Ishikawa (cell line): ENCODE data around the gene SF3B6.

Experiments
- CEBPB ChIP-seq: IDR thresholded peaks from 2 replicates; pipeline ENCODE4 v1.6.1; 2012
- CREB1 ChIP-seq: IDR thresholded peaks from 2 replicates; pipeline ENCODE4 v1.6.1; 2012; ENCODE audit warnings: low read depth
- EGR1 ChIP-seq: IDR thresholded peaks from 2 replicates; pipeline ENCODE4 v1.6.1; 2012
- EP300 ChIP-seq: IDR thresholded peaks from 2 replicates; pipeline ENCODE4 v1.6.1; 2012; ENCODE audit warnings: borderline replicate concordance
- FOXM1 ChIP-seq: IDR thresholded peaks from 2 replicates; pipeline ENCODE4 v1.6.1; 2012; ENCODE audit warnings: low read depth, borderline replicate concordance
- MAX ChIP-seq: IDR thresholded peaks from 2 replicates; pipeline ENCODE4 v1.6.1; 2012
- NFIC ChIP-seq: IDR thresholded peaks from 2 replicates; pipeline ENCODE4 v1.6.1; 2012
- RAD21 ChIP-seq: IDR thresholded peaks from 2 replicates; pipeline ENCODE4 v1.6.1; 2012; ENCODE audit warnings: low read depth
- TAF1 ChIP-seq: IDR thresholded peaks from 2 replicates; pipeline ENCODE4 v1.6.1; 2012; ENCODE audit warnings: low read depth, mild to moderate bottlenecking
- TCF12 ChIP-seq: IDR thresholded peaks from 2 replicates; pipeline ENCODE4 v1.6.1; 2012; ENCODE audit warnings: low read depth
- TEAD4 ChIP-seq: IDR thresholded peaks from 2 replicates; pipeline ENCODE4 v1.6.1; 2012
- YY1 ChIP-seq: IDR thresholded peaks from 2 replicates; pipeline ENCODE4 v1.6.1; 2012; ENCODE audit warnings: low read depth
- ZBTB7A ChIP-seq: IDR thresholded peaks from 2 replicates; pipeline ENCODE4 v1.6.1; 2012; ENCODE audit warnings: low read depth
- TF ChIP-seq, protein P1 (sequence below): IDR thresholded peaks from 2 replicates; pipeline ENCODE4 v1.6.1; 2012; ENCODE audit warnings: low read depth, mild to moderate bottlenecking
- TF ChIP-seq, protein P2 (sequence below): IDR thresholded peaks from 2 replicates; pipeline ENCODE4 v1.6.1; 2012

Gene SF3B6

DNA sequence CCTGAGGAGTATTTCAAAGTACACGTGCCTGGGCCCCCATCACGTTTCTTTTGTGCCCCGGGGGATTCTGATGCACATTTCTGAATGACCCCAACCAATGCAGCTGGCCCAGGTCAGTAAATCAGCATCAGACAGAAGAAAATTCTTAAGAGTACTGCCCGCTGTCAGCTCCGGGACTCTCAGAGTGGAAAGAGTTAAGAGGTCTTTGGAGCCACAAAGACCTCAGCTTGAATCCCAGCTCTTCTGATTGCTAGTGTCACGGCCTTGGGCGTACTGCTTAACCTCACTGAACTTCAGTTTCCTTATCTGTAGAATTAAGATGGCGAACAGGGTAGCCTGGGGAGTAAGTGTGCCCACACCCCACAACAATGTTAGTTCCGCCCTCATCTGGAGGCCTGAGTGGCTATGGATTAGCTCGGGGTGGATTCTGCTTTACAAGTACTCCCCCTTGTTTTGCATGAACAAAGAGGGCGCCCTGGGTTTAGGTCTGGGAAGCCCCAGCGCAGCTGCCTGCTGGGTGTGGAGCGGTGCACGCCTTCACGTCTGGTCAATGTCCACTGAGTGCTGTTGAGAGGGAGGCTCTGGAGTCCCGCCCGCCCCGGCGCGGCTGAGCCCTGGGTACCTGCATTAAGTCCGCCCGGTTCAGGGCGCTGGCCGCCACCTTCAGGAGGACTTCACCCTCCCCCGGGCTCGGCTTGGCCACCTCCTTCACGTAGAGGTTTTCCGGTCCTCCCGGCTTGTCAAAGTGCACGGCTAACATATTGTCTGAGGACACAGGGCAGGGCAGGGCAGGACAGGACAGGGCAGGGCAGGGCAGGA, 7.7 kb upstream of the SF3B6 start:
- TF ChIP-seq, protein P1, sequence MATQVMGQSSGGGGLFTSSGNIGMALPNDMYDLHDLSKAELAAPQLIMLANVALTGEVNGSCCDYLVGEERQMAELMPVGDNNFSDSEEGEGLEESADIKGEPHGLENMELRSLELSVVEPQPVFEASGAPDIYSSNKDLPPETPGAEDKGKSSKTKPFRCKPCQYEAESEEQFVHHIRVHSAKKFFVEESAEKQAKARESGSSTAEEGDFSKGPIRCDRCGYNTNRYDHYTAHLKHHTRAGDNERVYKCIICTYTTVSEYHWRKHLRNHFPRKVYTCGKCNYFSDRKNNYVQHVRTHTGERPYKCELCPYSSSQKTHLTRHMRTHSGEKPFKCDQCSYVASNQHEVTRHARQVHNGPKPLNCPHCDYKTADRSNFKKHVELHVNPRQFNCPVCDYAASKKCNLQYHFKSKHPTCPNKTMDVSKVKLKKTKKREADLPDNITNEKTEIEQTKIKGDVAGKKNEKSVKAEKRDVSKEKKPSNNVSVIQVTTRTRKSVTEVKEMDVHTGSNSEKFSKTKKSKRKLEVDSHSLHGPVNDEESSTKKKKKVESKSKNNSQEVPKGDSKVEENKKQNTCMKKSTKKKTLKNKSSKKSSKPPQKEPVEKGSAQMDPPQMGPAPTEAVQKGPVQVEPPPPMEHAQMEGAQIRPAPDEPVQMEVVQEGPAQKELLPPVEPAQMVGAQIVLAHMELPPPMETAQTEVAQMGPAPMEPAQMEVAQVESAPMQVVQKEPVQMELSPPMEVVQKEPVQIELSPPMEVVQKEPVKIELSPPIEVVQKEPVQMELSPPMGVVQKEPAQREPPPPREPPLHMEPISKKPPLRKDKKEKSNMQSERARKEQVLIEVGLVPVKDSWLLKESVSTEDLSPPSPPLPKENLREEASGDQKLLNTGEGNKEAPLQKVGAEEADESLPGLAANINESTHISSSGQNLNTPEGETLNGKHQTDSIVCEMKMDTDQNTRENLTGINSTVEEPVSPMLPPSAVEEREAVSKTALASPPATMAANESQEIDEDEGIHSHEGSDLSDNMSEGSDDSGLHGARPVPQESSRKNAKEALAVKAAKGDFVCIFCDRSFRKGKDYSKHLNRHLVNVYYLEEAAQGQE: no peak
- TF ChIP-seq ZBTB7A (no peak), YY1 (peak; percentile 78), TCF12 (peak; percentile 29; the same call in 1 of the 2 replicates), TEAD4 (no peak), EGR1 (no peak), RAD21 (no peak), FOXM1 (peak; percentile 6; the same call in 1 of the 2 replicates), TAF1 (no peak), MAX (no peak), EP300 (no peak), NFIC (no peak), CEBPB (no peak), CREB1 (no peak)
- TF ChIP-seq, protein P2, sequence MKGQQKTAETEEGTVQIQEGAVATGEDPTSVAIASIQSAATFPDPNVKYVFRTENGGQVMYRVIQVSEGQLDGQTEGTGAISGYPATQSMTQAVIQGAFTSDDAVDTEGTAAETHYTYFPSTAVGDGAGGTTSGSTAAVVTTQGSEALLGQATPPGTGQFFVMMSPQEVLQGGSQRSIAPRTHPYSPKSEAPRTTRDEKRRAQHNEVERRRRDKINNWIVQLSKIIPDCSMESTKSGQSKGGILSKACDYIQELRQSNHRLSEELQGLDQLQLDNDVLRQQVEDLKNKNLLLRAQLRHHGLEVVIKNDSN: no peak

DNA sequence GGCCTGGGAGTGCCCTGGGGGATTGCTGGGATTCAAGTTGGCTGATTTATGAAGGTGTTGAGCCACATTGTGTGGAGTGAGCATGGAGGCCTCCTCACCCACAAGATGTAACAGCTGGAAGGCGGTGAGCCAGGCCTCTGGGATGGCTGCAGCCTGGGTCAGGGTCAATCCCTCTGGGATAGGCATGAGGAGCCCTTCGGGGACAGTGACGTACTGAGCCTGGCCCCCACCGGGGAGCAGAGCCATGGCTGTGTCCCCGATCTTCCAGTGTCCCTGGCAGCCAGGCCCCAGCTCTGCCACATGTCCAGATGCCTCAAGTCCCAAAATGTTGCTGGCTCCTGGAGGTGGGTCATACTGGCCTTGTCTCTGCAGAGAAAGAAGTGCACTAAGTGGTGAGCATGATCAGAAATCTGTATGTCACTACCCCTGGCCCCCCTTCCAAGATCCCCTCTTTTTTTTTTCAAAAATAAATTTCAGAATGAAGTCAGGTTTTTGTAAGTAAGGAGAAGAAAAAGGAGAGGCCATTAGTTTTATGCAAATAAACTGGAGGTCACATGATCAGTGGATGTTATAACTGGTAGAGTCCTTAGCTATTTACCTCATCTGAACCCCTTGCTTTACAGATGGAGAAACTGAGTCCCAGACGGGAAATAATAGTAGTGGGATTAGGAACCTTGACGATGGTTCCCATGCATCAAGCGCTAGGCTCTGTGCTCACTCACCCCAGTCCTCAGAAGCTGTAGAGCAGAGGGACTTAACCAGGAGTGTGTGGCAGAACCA, 6.9 kb upstream of the SF3B6 start:
- TF ChIP-seq MAX: no peak
- TF ChIP-seq, protein P2: peak; percentile 46; the same call in 1 of the 2 replicates

DNA sequence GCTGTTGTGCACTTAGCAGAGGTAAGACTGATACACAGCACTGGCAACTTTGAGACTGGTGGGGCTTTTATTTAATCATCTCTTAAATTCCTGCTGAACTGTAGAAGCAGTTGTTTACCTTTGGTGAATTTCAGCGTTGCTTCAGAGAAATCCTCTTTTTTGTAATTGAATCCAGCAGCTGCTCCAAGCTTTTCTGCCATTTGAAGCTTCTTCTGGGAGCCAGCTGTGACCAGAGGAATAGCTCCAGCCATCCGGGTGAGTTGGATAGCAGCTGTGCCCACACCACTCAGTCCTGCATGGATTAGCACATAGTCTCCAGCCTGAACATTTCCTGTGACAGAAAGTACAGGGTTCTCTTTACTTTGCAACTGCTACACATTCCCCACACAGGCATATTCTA, 4.6 kb upstream of the SF3B6 start:
- TF ChIP-seq TCF12: no peak
- no peak for TF ChIP-seq CREB1
- no peak for TF ChIP-seq FOXM1
- TF ChIP-seq RAD21: no peak
- TF ChIP-seq MAX: no peak
- TF ChIP-seq CEBPB: no peak
- TF ChIP-seq NFIC: no peak
- no peak for TF ChIP-seq TAF1
- no peak for TF ChIP-seq YY1
- TF ChIP-seq EP300: no peak
- no peak for TF ChIP-seq ZBTB7A
- TF ChIP-seq TEAD4: no peak
- TF ChIP-seq, protein P1: no peak
- TF ChIP-seq, protein P2: no peak

DNA sequence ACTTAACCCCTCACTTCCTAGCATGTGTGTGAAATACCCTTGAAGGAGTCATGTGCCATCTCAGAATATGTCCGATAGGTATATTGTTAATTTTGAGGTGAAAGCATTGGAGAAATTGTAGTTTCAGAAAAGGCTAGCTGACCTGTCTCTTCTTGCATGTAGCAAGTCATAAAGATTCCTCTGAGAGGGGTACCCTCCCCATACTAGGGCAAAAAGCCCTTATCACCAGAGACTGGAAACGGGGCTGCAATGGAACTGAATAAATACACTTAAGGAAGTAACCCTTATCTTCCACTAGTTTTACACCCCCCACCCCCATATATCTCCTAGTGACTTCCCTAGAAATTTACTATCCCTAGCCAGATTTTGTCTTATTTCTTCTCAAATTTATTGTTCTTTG, 1.8 kb upstream of the SF3B6 start:
- TF ChIP-seq TCF12 (no peak), YY1 (no peak), RAD21 (no peak), EP300 (no peak), FOXM1 (no peak), CEBPB (no peak), CREB1 (no peak), MAX (no peak), TEAD4 (no peak), ZBTB7A (no peak), NFIC (no peak), EGR1 (no peak), TAF1 (no peak)
- TF ChIP-seq, protein P1: no peak
- TF ChIP-seq, protein P2: no peak
